HG02798 (cell line): ENCODE data around the gene TAS2R60.
A peak's percentile ranks its signal among the peaks of the same experiment; 100 is the strongest.
"Not testable (repeated sequence)": the region's sequence is repeated elsewhere in the genome, so short reads cannot be mapped to it uniquely, and the experiment has no call there.

Experiments
- ATAC-seq: cut with Tn5 transposase; IDR thresholded peaks from one replicate; pipeline ENCODE4 v1.9.1; 2021; ENCODE audit warnings: mild to moderate bottlenecking; ENCODE audit not compliant: unreplicated experiment, poor library complexity

TAS2R60 gene

GRCh38 chr7:143463556-143463955, 20.3 kb downstream of the TAS2R60 start:
- ATAC-seq = no peak

GRCh38 chr7:143463957-143464356, 20.7 kb downstream of the TAS2R60 start:
- no peak for ATAC-seq

GRCh38 chr7:143467724-143468123, 24.5 kb downstream of the TAS2R60 start:
- no peak for ATAC-seq

GRCh38 chr7:143472071-143472689, 28.9 kb downstream of the TAS2R60 start:
- not testable (repeated sequence) for ATAC-seq

- ATAC-seq = no peak
Measured at GRCh38 chr7:143477501-143478150, 34.4 kb downstream of the TAS2R60 start, which contains the start of gene TAS2R41. TSS of gene TAS2R41 (plus strand) at chr7:143477873. CDS start at chr7:143477873, 0 bp downstream.

- ATAC-seq = no peak
Measured at GRCh38 chr7:143479055-143479766, 36.0 kb downstream of the TAS2R60 start.

- ATAC-seq = no peak
Measured at GRCh38 chr7:143480501-143480900, 37.2 kb downstream of the TAS2R60 start.

GRCh38 chr7:143484119-143484518, 40.9 kb downstream of the TAS2R60 start:
- ATAC-seq = no peak

GRCh38 chr7:143485094-143485493, 41.8 kb downstream of the TAS2R60 start:
- no peak for ATAC-seq

- no peak for ATAC-seq
Measured at GRCh38 chr7:143485500-143485899, 42.2 kb downstream of the TAS2R60 start.

- ATAC-seq = not testable (repeated sequence)
Measured at GRCh38 chr7:143486266-143486665, 43.0 kb downstream of the TAS2R60 start.

- ATAC-seq = no peak
Measured at GRCh38 chr7:143487061-143487460, 43.8 kb downstream of the TAS2R60 start.

GRCh38 chr7:143487566-143487965, 44.3 kb downstream of the TAS2R60 start:
- ATAC-seq = peak; percentile 65

GRCh38 chr7:143490717-143491306, 47.6 kb downstream of the TAS2R60 start:
- no peak for ATAC-seq

- ATAC-seq = no peak
Measured at GRCh38 chr7:143492043-143492471, 48.8 kb downstream of the TAS2R60 start.

- ATAC-seq = no peak
Measured at GRCh38 chr7:143492799-143493739, 49.8 kb downstream of the TAS2R60 start.

GRCh38 chr7:143493751-143494150, 50.5 kb downstream of the TAS2R60 start:
- ATAC-seq = no peak
